Keratinocyte (primary cell): Measurements from ENCODE around the gene ZNF76. TPM values are rescaled to one million over a fixed set of nuclear protein-coding genes. Genes with fewer than 3 reads are reported as not detected.
"Not testable (repeated sequence)": the region's sequence is repeated elsewhere in the genome, so short reads cannot be mapped to it uniquely, and the experiment has no call there.

Experiments
- DNase-seq: peaks from one replicate; pipeline ENCODE4 v3.0.0-alpha.2; 2011; ENCODE audit warnings: low read depth, missing footprints, low spot score
- FAIRE-seq: peaks from 2 replicates; lab custom pipeline; 2011; peaks lifted over from hg19 to GRCh38; lab: Jason Lieb, UNC
- H2AFZ ChIP-seq: 2 replicates; pipeline ENCODE4 v1.6.0; 2012; ENCODE audit warnings: low read length, control low read depth, inconsistent platforms; ENCODE audit not compliant: control insufficient read depth
- H3K27ac ChIP-seq: 2 replicates; pipeline ENCODE4 v1.5.1; 2011; ENCODE audit warnings: low read length; ENCODE audit not compliant: control insufficient read depth, insufficient read depth
- H3K27me3 ChIP-seq: 3 replicates; pipeline ENCODE4 v1.6.0; 2011; ENCODE audit warnings: low read length; ENCODE audit not compliant: control insufficient read depth, insufficient read depth; ENCODE audit errors: extremely low read depth
- H3K36me3 ChIP-seq, 2 experiments: 2 replicates in 1 of 2; 3 replicates in 1 of 2; pipeline ENCODE4 v1.5.1; 2011; ENCODE audit warnings: low read length in 2 of 2, mild to moderate bottlenecking in 1 of 2; ENCODE audit not compliant: control insufficient read depth in 2 of 2, insufficient read depth in 2 of 2; ENCODE audit errors: extremely low read depth in 1 of 2
- H3K4me1 ChIP-seq: 3 replicates; pipeline ENCODE4 v1.5.1; 2011; ENCODE audit warnings: low read length; ENCODE audit not compliant: control insufficient read depth, insufficient read depth; ENCODE audit errors: extremely low read depth
- H3K4me2 ChIP-seq: 3 replicates; pipeline ENCODE4 v1.6.0; 2011; ENCODE audit warnings: low read depth, low read length; ENCODE audit not compliant: control insufficient read depth, insufficient read depth; ENCODE audit errors: extremely low read depth
- H3K4me3 ChIP-seq, 3 experiments: fragments of 200-600 bp in 1 of 3; sonication (generic) in 1 of 3; 2 replicates in 2 of 3; 3 replicates in 1 of 3; pipeline ENCODE4 v1.5.1; 2011 to 2016; ENCODE audit warnings: low read length in 3 of 3, mild to moderate bottlenecking in 3 of 3, control low read depth in 2 of 3, inconsistent platforms in 1 of 3, low read depth in 1 of 3, mixed read lengths in 1 of 3, mixed run types in 1 of 3, moderate library complexity in 1 of 3; ENCODE audit not compliant: control insufficient read depth in 2 of 3, insufficient read depth in 2 of 3; ENCODE audit errors: extremely low read depth in 1 of 3
- H3K79me2 ChIP-seq: 2 replicates; pipeline ENCODE4 v1.6.0; 2012; ENCODE audit warnings: low read length; ENCODE audit not compliant: control insufficient read depth, insufficient read depth
- H3K9ac ChIP-seq: 3 replicates; pipeline ENCODE4 v1.6.0; 2011; ENCODE audit warnings: low read length; ENCODE audit not compliant: control insufficient read depth, insufficient read depth; ENCODE audit errors: extremely low read depth
- H3K9me1 ChIP-seq: 3 replicates; pipeline ENCODE4 v1.6.0; 2011; ENCODE audit warnings: low read length; ENCODE audit not compliant: control insufficient read depth, insufficient read depth; ENCODE audit errors: extremely low read depth
- H3K9me3 ChIP-seq: 2 replicates; pipeline ENCODE4 v1.5.1; 2012; ENCODE audit warnings: low read depth, low read length; ENCODE audit not compliant: control insufficient read depth
- H4K20me1 ChIP-seq: 3 replicates; pipeline ENCODE4 v1.6.0; 2011; ENCODE audit warnings: low read length; ENCODE audit not compliant: control insufficient read depth, insufficient read depth; ENCODE audit errors: extremely low read depth
- CTCF ChIP-seq, 3 experiments: IDR thresholded peaks in 1 of 3; conservative IDR thresholded peaks in 1 of 3; optimal IDR thresholded peaks in 1 of 3; 2 replicates in 2 of 3; 3 replicates in 1 of 3; pipeline versions ENCODE3 to v1.5.1; 2011; ENCODE audit warnings: low read length in 3 of 3, mild to moderate bottlenecking in 3 of 3, moderate library complexity in 2 of 3, control low read depth in 1 of 3, inconsistent platforms in 1 of 3; ENCODE audit not compliant: insufficient read depth in 2 of 3; ENCODE audit errors: extremely low read depth in 1 of 3
- EZH2 ChIP-seq: IDR thresholded peaks from one replicate; pipeline ENCODE4 v1.6.1; 2012; ENCODE audit warnings: inconsistent platforms, mild to moderate bottlenecking, low read length, moderate library complexity
- dilution Hi-C: fragments of 300-500 bp; cut with MboI; formaldehyde crosslinking; loops from one replicate; pipeline ENCODE4 v1.7.0; 2020; ENCODE audit warnings: low sequenced_read_pairs; ENCODE audit not compliant: extremely low pct_ligation_motif_present
- polyA plus RNA-seq, 5 experiments: library from polyadenylated mRNA; depleted of rRNA in 3 of 5; stranded (reverse) in 3 of 5; stranded (forward) in 1 of 5; unstranded in 1 of 5; fragments of >200 nt; gene quantifications; 1 replicate in 1 of 5; 2 replicates in 3 of 5; 3 replicates in 1 of 5; pipeline versions ENCODE4 v1.2.1 to v1.2.3, GENCODE V29; 2011 to 2012; ENCODE audit warnings: missing spikeins in 2 of 5, low read depth in 1 of 5, low replicate concordance in 1 of 5

Gene ZNF76
- polyA plus RNA-seq, 1 donor (not counting 4 experiments of a cell fraction or from before 2014, with no cell fraction given), result 7.2 TPM

DNA sequence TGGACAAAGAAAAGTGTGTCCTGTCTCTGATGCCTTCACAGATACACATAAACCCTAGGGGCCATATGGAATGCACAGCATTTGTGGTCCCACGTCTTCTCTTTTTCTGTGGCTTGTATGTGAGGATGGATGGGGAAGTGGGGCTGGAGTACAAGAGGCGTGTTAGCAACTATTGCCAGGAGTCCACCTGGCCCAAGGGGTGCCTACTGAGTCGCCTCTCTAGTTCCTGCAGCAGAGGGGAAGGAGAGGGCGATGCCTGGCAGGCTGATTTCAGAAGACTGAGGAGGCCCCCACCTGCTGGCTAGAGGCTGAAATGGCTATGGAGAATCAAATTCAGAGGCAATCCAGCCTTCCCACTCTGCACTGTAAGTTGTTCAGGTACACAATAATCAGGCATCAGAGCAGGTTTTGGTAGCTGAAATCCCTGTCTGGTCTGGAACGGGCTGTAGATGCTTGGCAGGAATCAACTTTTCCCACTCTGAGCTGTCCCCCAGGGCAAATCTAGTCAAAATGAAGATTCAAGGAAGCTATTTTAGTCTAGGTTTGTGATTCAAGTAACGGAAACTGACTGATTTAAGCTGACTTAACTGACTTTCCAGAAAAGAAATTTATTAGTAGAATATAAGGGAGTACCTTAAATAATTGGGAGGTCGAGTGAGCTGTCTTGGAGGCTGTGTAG is 68.0 kb downstream of the ZNF76 start:
- H2AFZ ChIP-seq, result no peak overlapping the region
- no peaks in the 10 kb centered on the region for H3K9me1 ChIP-seq
- no peaks in the 10 kb centered on the region for H3K79me2 ChIP-seq
- no peaks in the 10 kb centered on the region for H3K9me3 ChIP-seq
- no peak overlapping the region for H3K4me3 ChIP-seq
- H3K9ac ChIP-seq, result no peak overlapping the region
- FAIRE-seq (no peak), DNase-seq (no peak)
- H3K4me2 ChIP-seq, result no peak overlapping the region
- no peaks in the 10 kb centered on the region for H3K27me3 ChIP-seq
- no peak overlapping the region for H3K27ac ChIP-seq
- dilution Hi-C loops, result no loop called here
- no peaks in the 10 kb centered on the region for H3K36me3 ChIP-seq
- TF ChIP-seq EZH2 (no peak), CTCF (optimal IDR thresholded peaks at IDR 0.05 in 1 of 3, IDR thresholded peaks at IDR 0.05 in 1 of 3, conservative IDR thresholded peaks at IDR 0.05 in 1 of 3; ENCODE audit: extremely low read depth in 1 of 3, insufficient read depth in 2 of 3, low read length in 3 of 3) (peak; percentile 68 to 72 (median 71))
- no peaks in the 10 kb centered on the region for H4K20me1 ChIP-seq
- no peaks in the 10 kb centered on the region for H3K4me1 ChIP-seq

DNA sequence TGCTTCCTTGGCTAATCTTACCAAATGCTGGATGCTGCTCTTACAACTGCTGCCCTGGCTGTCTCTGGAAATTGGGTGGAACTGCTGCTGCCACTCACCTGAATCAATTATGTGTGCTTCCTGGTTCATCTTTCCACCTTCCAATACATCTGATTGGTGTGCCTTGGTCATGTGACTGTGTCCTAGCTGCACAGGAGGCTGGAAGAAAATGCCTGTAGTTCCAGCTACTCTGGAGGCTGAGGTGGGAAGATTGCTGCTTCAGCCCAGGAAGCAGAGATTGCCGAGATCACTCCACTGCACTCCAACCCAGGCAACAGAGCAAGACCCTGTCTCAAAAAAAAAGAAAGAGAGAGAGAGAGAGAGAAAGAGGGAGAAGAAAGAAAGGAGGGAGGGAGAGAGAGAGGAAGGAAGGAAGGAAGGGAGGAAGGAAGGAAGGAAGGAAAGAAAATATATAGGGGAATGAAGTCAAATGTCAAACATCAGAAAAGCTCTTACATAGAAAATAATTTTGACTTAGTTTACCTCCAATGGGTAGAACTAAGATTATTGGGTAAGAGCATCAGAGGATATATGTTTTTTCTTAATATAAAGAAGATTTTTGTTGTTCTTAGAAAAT is 68.7 kb downstream of the ZNF76 start:
- Histone ChIP-seq H2AFZ (no peak overlapping the region), H3K36me3 (no peaks in the 10 kb centered on the region), H3K4me3 (no peak overlapping the region), H3K79me2 (no peaks in the 10 kb centered on the region), H4K20me1 (no peaks in the 10 kb centered on the region), H3K9ac (no peak overlapping the region), H3K27me3 (no peaks in the 10 kb centered on the region), H3K4me2 (no peak overlapping the region), H3K9me3 (no peaks in the 10 kb centered on the region), H3K9me1 (no peaks in the 10 kb centered on the region), H3K4me1 (no peaks in the 10 kb centered on the region), H3K27ac (no peak overlapping the region)
- dilution Hi-C loops, result no loop called here
- FAIRE-seq (no peak), DNase-seq (no peak)
- TF ChIP-seq CTCF (optimal IDR thresholded peaks at IDR 0.05 in 1 of 3, IDR thresholded peaks at IDR 0.05 in 1 of 3, conservative IDR thresholded peaks at IDR 0.05 in 1 of 3; ENCODE audit: extremely low read depth in 1 of 3, insufficient read depth in 2 of 3, low read length in 3 of 3) (no peak), EZH2 (no peak)

DNA sequence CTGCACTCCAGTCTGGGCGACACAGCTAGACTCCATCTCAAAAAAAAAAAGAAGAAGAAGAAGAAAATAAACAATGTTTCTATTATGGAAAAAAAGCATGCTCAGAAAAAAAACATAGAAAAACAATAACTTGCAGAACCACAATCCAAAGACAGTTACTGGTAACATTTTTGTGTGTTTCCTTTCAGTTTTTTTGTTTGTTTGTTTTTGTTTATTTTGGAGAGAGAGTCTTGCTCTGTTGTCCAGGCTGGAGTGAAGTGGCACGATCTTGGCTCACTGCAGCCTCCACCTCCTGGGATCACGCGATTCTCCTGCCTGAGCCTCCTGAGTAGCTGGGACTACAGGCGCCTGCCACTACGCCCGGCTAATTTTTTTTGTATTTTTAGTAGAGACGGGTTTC is 69.4 kb downstream of the ZNF76 start:
- dilution Hi-C loops, H3K9me1 ChIP-seq, H3K27me3 ChIP-seq, H3K79me2 ChIP-seq, H3K27ac ChIP-seq, H3K4me2 ChIP-seq, H3K9ac ChIP-seq, FAIRE-seq, H2AFZ ChIP-seq, H3K4me3 ChIP-seq, H3K9me3 ChIP-seq, DNase-seq, H3K36me3 ChIP-seq, H3K4me1 ChIP-seq, H4K20me1 ChIP-seq: not testable (repeated sequence)
